Nephron progenitor cell (in vitro differentiated cells): Measurements from ENCODE around the gene ZBTB7C.

Source experiments
- DNase-seq: peaks from one replicate; pipeline ENCODE4 v3.0.0; 2021
- H3K27ac Mint-ChIP-seq: 2 replicates; pipeline ENCODE4 v1.8.0; 2021; ENCODE audit warnings: mild to moderate bottlenecking, moderate library complexity, mixed read lengths
- H3K27me3 Mint-ChIP-seq: 2 replicates; pipeline ENCODE4 v1.8.0; 2021; ENCODE audit warnings: mild to moderate bottlenecking, low read depth, mixed read lengths; ENCODE audit not compliant: poor library complexity
- H3K36me3 Mint-ChIP-seq: 2 replicates; pipeline ENCODE4 v1.8.0; 2021; ENCODE audit warnings: low read depth, mixed read lengths
- H3K4me1 Mint-ChIP-seq: 2 replicates; pipeline ENCODE4 v1.8.0; 2021; ENCODE audit warnings: mixed read lengths
- H3K4me3 Mint-ChIP-seq: 2 replicates; pipeline ENCODE4 v1.8.0; 2021; ENCODE audit warnings: mild to moderate bottlenecking, moderate library complexity, mixed read lengths
- H3K9me3 Mint-ChIP-seq: 2 replicates; pipeline ENCODE4 v1.8.0; 2021; ENCODE audit warnings: mild to moderate bottlenecking, moderate library complexity, mixed read lengths
- CTCF ChIP-seq: fragments of 200-600 bp; sonication (generic); IDR thresholded peaks from 2 replicates; pipeline ENCODE4 v1.5.0; 2021; ENCODE audit warnings: antibody characterized with exemption

The ZBTB7C gene

GRCh38 chr18:48100165-48100575 lies 309.0 kb downstream of the ZBTB7C start:
- peaks cover 4% of the 10 kb centered on the region for H3K27me3 Mint-ChIP-seq
- peak overlapping the region; percentile 29 for H3K4me3 Mint-ChIP-seq
- peaks cover 56% of the 10 kb centered on the region for H3K4me1 Mint-ChIP-seq
- H3K36me3 Mint-ChIP-seq, result no peaks in the 10 kb centered on the region
- no peaks in the 10 kb centered on the region for H3K9me3 Mint-ChIP-seq
- H3K27ac Mint-ChIP-seq, result peak overlapping the region; percentile 90
- no peak for TF ChIP-seq CTCF
- no peak for DNase-seq

DNA sequence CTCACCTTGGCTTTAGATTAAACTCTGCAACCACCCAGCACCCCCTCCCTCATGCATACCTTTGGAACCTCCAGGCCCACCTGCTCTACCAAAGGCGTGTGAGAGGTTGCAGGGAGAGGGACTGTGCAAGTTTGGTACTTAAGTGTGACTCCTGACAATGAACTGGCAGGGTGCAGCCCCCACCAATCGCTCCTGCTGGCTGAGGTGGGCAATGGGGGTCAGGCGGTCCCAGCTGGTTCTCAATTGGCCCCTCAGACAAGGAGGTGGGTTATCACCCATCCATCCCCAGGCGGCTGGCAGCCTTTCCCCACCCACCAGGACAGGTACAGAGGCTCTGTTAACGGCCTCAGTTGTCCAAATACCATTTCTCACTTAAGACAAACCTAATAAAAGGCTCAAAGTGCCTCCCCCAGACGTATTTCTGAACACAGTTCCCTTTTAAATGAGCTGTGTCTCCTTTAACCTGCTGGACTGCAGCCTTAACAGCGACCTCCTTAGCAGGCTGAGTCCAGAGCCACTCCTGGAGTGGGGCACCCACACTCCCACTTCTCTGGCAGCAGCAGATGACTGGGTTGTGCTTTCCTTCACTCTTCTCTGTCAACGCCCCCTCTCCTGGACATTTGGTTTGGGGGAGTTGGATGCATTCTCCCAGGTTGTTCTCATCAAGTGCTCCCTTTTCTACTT lies 309.6 kb downstream of the ZBTB7C start:
- TF ChIP-seq CTCF, result no peak

GRCh38 chr18:48098538-48098937 lies 310.6 kb downstream of the ZBTB7C start:
- H3K4me1 Mint-ChIP-seq, result peaks cover 53% of the 10 kb centered on the region

More for the DNA sequence above, 309.6 kb downstream of the ZBTB7C start:
- H3K27me3 Mint-ChIP-seq, result peaks cover 4% of the 10 kb centered on the region
- H3K9me3 Mint-ChIP-seq, result no peaks in the 10 kb centered on the region
- H3K4me1 Mint-ChIP-seq, result peaks cover 57% of the 10 kb centered on the region
- H3K36me3 Mint-ChIP-seq, result no peaks in the 10 kb centered on the region
- H3K4me3 Mint-ChIP-seq, result peak overlapping the region; percentile 29
- H3K27ac Mint-ChIP-seq, result peak overlapping the region; percentile 90
- peak; percentile 22 for DNase-seq

GRCh38 chr18:48098007-48098406 lies 311.2 kb downstream of the ZBTB7C start:
- no peak for DNase-seq
- TF ChIP-seq CTCF, result no peak
- Mint-ChIP-seq H3K4me3 (no peak overlapping the region), H3K36me3 (no peaks in the 10 kb centered on the region), H3K4me1 (peaks cover 53% of the 10 kb centered on the region), H3K9me3 (no peaks in the 10 kb centered on the region), H3K27ac (no peak overlapping the region), H3K27me3 (peaks cover 9% of the 10 kb centered on the region)

More at GRCh38 chr18:48098538-48098937, 310.6 kb downstream of the ZBTB7C start:
- no peak for DNase-seq
- no peaks in the 10 kb centered on the region for H3K9me3 Mint-ChIP-seq
- H3K4me3 Mint-ChIP-seq, result no peak overlapping the region
- TF ChIP-seq CTCF, result no peak
- H3K27me3 Mint-ChIP-seq, result peaks cover 9% of the 10 kb centered on the region
- H3K27ac Mint-ChIP-seq, result no peak overlapping the region
- H3K36me3 Mint-ChIP-seq, result no peaks in the 10 kb centered on the region

DNA sequence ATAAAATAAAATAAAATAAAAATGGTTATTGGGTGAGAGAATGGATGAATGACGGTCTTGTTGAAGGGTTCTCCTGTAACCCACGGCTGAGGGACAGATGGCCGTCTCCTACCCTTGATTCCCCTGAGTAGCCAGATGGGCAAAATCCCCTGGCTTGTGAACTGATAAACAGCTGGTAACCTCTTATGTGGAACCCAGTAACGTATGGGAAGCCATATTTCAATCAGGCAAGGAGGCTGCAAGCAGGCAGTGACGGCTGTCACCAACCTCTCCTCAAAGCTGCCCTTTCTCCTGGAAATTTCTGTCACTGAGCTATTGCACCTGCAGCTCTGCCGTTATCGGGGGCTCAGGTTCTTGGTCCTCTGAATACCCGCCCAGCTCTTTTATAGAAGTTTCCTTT lies 313.5 kb downstream of the ZBTB7C start:
- no peak for TF ChIP-seq CTCF
- H3K27ac Mint-ChIP-seq, result no peak overlapping the region
- H3K4me1 Mint-ChIP-seq, result peaks cover 33% of the 10 kb centered on the region
- no peaks in the 10 kb centered on the region for H3K9me3 Mint-ChIP-seq
- DNase-seq, result no peak
- no peak overlapping the region for H3K4me3 Mint-ChIP-seq
- no peaks in the 10 kb centered on the region for H3K36me3 Mint-ChIP-seq
- peaks cover 9% of the 10 kb centered on the region for H3K27me3 Mint-ChIP-seq

- TF ChIP-seq CTCF, result no peak
- H3K36me3 Mint-ChIP-seq, result no peaks in the 10 kb centered on the region
- peaks cover 10% of the 10 kb centered on the region for H3K27me3 Mint-ChIP-seq
- no peak overlapping the region for H3K4me3 Mint-ChIP-seq
- no peak overlapping the region for H3K27ac Mint-ChIP-seq
- no peaks in the 10 kb centered on the region for H3K9me3 Mint-ChIP-seq
- peaks cover 9% of the 10 kb centered on the region for H3K4me1 Mint-ChIP-seq
- DNase-seq, result no peak
Observed at GRCh38 chr18:48093104-48093503, 316.1 kb downstream of the ZBTB7C start.
